Stimulated activated CD4-positive, alpha-beta T cell treated with anti-CD3 and anti-CD28 coated beads, Interleukin-4, amount 100 ng/mL, for 24 hours (primary cell): ENCODE measurements around the gene TGFBR3.

ENCODE experiments used
- DNase-seq: peaks from one replicate; pipeline ENCODE4 v3.0.0-alpha.2; 2020

The TGFBR3 gene

DNA sequence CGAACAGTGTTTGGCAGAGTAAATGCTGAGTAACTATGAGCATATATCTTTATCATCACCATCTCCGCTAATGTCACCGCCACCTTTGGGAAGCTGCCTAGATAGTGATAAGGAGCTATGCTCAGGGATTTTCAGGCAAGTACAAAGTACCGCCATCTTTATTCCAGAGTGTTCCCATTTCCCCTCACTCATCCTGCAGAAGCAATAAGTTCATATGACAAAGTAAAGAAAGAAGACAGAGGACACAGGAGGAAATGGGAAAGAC lies 89.6 kb downstream of the TGFBR3 start:
- no peak for DNase-seq

DNA sequence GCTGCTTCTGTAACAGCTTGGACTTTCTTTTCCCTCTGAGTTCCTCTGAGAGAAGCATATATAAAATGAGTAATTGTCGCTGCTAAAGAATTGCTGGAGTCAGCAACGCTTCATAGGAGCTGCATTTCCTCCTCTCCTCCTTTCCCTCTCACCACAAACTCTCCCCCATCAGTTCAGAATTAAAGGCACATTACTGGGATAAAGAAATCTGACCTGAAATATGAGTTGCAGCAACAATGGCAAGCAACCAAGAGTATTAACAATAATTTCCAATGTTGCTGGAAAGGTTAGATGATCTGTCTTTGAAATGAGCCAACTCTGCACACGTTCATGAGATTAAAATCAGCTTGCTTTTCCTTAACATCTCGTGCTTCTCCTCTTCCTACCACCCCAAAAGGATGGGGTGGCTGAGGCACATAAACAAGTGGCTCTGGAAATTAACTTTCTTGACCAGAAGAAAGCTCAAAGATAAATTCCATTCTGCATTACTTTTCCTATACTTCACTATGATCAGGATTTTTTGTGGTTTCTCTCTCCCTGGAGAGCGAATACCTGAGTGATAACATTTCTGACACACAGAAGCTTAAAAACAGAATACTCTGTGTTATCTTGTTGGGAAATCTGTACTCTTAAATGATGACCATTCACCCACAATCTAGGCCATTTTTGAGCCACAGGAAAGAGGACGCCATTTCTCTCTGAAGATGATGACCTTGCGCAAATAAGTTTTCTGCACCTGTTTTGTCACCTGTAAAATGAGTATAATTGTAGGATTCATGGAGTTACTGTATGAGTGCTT lies 90.2 kb downstream of the TGFBR3 start:
- no peak for DNase-seq

DNA sequence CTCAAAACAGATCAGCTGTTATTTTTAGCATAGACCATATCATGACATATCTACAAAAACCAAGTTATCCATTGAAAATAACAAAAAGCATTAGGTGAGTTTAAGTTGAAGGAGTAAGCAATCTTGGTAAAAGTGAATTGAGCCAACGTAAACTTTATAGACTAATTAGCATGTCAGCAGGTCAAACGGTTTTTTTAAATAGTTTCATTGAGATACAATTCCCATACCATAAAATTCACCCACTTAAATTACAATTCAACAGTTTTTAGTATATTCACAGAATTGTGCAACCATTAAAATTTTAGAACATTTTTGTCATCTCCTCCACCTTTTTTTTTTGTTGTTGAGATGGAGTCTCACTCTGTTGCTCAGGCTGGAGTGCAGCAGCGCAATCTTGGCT lies 92.1 kb downstream of the TGFBR3 start:
- no peak for DNase-seq

DNA sequence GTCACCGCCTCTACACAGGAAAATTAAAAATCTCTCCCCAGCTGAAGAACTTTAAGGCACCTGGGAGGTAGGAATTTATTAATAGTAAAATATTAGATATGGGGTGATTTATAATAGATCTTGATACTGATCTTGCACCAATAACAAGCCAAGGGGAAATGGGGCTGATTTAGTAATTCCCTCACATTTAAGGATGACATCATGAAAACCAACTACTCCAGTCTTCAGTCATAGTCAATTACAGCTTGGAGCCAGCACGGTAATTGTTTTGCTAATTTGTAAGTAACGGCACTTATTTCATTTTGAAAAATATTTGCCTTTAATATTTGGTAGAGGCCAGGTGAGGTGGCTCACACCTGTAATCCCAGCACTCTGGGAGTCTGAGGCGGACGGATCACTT lies 92.8 kb downstream of the TGFBR3 start:
- no peak for DNase-seq

DNA sequence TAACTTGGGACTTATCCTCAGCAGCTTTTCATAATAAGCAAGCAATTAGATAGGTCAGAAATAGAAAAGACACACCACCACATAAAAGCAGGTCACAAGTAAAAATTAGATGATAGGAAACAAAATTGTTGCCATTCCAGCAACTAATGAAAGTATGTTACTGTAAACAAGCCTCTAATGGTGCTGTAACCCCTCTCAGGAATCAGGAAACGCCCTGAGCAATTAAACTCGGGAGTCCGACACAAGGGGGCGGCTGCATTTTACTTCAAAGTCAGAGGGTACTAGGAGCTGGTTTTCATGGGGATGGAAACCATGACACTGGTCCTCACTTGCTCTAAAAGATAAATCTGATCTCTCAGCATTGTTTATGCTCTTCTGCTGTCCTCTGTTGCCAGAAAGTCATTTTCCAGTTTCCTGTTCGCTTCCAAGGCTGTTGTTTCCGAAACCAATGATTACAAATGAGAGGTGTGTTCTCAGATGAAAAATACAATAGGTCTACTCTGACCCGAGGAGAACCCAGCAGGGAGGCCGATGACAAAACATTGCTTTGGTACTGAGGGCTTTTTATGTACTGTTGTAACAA lies 93.4 kb downstream of the TGFBR3 start:
- DNase-seq = no peak

DNA sequence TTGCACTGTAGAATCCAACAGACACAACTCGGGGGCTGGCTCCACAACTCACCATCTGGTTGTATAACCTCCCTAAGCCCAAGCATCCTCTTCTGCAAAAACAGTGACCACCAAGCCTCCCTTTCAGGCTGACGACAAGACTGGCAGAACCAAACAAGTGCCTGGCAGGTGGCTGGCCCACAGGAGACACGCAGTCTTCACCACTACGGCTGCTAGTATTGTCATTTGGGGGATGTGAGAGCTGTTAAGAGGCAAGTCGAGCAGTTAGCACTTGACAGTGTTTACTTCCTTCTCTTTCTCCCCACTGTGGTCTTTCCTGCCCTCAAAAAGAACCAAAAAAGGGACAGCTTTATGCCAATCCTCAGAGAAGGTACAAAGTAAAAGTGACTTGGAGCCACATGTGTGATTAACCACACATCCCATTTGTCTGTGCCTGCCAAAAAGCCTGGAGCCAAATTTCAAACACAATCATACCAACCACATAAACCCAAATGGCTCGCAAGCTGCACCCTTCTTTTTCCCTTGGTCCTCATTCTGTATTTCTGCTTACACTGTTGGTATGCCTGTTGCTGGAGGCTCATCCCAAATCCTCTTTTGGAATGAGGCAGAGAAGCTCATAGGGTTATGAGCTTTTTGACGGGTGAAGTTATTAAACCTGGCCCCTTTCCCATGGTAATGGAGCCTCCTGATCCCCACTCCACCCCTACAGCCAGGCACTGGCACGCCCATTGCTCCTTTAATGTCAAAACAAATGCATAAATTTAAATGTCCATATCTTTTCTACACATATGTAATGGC lies 94.1 kb downstream of the TGFBR3 start:
- DNase-seq = no peak

DNA sequence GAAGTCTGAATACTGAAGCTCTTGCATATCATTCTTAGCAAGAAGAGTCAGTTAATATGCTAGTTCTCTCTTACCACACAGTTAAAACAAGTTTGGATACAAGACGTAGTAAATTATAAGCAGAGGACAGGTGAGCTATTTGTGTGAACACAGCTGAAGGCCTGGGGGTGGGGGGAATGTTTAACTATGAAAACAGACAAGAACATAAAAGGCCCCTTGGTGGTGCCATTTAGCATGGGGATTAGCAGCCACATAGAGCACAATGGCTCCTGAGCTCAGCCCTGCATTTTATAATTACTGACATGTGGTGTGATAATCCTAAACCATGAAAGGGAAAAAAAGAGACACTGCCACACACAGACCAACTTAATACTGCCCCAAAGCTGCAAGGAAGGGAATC lies 94.8 kb downstream of the TGFBR3 start:
- DNase-seq = no peak

DNA sequence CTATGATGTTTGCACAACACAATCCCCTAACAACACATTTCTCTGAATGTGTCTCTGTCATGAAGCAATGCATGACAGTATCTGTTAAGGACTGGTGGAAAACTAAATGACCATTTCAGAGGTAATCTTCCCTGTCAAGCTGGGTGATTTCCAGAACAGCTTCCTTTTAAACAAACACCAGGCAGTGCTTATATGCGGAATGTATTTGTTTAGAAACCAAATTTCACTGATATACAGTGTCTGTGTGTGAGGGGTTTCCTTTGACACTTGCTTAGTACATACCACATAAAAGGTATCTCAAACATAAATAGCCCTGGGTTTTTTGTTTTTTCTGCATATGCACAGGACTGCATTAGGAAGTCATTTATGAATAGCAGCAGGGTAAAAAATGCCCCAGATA lies 95.6 kb downstream of the TGFBR3 start:
- no peak for DNase-seq

DNA sequence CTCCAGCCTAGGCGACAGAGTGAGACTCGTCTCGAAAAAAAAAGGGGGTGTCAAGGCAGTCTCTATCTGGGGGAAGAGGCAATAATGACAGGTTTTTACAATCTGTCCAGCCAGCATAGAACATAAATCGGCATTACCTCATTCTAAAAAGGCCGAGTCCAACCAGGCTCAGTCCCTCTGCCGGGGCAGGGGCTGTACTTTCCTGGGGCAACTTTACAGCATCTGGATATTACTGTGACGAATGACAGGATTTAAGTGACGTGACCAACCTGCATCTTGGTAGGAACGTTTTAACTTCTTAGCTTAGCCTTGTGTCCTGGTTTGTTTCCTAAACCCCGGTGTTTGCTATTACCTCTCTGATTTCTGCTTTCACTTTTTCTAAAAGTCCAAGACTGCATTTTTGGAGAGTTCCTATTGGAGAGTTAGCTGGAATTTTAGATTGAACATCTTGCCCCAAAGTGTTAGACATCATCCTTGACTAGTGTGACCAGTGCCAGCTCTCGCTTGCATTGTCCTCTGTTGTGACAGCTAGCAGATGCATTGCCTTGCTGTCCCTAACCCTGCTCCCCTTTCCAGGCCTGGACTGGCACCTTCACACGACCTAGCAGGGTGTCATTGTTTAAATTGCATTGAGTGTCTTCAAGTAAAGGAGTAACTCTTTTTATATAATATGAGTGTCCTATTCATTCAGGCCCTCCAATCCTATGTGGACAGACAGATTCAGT lies 96.5 kb downstream of the TGFBR3 start:
- no peak for DNase-seq

DNA sequence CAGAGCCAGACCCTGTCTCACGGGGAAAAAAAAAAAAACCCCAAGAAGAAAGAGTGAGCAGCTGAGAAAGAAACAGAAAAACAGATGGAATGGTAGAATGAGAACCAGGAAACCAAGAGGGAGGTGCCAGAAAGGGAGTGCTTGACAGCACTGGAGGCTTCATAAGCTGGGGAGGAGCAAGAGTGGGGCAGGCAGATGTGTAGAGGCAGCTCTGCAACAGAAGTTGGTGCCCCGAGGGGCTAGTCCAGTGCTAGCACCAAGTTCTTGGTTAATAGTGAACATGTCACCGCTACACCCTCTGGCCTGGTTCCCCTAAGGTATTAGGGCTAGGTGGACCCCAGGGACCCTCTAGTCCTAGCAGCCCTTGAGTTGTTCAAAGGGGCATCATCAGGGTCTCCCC lies 98.0 kb downstream of the TGFBR3 start:
- DNase-seq = no peak

DNA sequence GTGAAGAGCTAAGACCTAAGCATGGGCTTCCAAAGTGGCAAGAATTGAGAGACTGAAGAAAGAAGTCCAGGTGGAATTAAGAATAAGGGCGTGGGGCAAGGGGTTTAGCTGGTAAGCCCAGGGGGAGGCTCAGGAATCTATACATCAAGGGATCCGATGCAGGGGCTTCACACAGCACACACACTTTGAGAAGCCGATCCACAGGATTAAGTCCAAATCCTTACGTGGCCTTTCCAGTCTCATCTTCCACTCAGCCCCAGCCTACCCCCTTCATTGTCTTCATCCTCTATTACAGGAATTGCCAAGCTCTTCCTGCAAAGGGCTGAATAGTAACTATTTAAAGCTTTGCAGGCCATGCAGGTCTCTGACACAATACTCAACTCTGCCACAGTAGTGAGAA lies 101.3 kb downstream of the TGFBR3 start:
- DNase-seq = no peak

DNA sequence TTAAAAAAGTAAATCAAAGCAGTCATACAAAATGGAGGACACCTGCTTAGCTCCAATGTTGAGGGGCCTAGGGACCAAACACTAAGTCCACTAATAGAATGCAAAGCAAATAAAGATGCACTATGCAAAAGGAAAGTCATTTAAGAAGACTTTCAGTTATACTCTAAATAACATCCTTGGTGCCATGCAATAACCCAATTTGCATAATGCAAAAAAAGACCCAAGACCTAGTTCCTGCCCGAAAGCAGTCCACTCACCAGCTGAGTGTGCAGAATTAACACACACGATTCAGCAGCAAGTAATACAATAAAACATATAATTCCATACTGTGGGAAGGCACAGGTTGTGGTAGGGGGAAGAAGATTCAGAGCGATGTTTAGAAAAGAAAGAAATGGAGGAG lies 101.8 kb downstream of the TGFBR3 start:
- no peak for DNase-seq

DNA sequence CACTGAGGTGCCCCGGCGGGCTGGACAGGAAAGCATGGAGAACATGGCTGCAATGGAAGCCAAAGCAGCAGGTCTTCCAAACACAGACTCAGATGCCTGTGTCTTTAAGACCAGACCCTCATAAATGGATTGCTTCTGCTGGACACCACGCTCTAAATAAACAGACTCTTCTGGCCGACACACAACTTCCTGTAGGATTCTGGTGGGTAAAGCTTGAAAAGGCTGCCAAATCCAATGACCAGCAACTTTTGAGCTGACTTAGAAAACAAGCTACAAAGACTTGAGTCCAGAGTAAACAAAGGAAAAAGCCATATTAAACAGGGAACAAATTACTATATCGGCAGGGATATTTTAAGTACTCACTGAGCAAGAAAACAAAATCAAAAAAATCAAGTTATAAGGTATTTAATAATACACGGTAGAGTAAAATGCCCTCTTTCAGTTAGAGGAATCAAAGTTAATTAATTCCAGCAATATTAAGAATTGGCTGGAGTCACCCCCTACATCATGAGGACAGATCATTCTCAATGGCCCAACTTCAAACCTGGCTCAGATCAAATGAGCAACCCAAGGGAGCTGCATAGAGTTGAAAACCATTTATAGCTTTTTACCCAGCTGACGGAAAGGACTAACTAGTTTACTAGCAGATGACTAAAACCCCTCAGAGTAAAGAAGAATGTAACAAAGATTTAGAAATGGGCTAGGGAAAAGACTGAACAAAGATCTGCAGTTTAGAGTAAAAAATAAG lies 102.4 kb downstream of the TGFBR3 start:
- DNase-seq = no peak

DNA sequence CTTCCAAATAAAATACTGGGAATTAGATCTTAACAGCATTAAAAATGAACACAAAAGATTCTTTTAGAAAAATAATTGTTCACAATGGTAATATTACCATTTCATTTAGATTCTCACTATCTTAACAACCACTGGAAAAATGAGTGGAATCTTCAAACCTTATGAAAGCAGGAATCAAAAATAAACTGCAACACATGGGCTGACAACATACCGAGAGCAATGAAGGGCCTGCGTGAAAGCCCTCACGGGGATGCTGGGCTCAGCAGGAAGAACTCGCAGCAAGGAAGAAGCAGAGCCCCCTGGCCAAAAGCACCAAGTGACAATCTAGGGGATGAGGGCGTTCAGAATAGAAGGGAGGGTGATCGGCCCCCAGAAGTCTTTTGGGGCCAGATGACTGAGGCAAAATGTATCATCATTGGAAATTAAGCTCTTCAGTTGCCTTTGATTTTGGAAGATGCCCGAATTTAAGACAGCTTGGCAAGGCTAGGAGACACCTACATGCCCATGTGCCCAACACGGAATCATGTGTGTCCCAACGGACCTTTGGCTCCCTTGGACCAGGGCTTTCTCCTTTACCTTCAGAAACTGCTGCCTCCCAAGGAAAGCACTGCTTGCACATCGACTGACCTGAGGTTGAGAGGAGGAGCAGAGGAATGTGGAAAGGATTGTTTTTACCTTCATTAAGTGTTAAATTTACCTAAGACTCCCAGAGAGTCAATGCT lies 103.9 kb downstream of the TGFBR3 start:
- no peak for DNase-seq

DNA sequence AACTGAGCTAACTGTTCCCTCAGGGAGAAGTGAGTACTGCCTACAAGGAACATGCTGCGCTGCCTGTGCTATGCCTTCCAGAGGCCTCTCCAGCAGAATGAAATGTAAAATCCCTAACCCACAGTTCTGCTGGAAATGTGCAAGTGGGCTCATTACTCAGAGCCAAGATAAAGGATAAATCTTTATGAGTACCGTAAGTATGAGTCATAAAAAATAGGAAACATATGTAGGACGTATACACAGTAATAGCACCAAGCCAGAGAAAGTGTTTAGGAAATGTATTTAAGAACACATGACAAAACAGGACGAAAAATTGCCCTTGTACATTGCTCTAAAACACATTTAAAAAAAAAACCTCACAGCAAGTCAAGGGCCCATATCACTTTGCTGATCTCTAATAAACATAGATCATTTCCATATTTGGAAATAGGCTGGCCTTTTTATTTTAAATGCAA lies 104.6 kb downstream of the TGFBR3 start:
- DNase-seq = no peak

DNA sequence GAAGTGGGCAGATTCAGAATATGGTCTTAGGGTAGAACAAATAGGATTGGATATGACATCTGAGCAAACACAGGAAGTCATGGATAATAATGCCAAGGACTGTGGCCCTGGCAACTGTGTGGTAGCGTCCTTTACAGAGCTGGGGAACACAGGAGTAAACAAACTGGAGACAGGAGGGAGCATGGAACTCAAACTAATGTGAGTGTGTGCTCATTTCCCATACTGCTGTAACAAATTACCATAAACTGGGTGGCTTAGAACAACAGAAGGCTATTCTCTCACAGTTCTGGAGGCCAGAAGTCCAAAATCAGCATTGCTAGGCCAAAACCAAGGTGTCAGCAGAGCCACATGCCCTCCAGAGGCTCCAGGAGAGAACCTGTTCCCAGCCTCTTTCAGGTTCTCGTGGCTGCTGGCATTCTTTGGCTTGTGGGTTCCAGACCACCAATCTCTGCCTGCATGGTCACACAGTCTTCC lies 106.4 kb downstream of the TGFBR3 start:
- no peak for DNase-seq

DNA sequence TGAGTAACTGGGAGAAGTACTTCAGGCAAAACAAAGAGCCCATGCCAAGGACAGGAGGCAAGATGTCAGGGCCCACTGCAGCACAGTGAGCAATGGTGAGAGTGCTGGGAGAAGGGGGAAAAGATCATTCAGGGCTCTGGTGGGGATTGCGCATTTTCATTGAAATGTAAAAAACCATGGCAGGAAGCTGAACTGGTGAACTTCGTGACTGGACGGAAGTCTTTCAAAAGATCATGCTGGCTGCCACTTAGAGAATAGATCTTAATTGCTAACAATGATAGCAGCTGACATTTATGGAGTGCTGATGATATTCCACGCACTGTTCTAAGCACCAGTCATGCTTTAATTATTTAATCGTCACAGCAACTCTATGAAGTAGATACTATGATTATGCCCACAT lies 107.0 kb downstream of the TGFBR3 start:
- no peak for DNase-seq

DNA sequence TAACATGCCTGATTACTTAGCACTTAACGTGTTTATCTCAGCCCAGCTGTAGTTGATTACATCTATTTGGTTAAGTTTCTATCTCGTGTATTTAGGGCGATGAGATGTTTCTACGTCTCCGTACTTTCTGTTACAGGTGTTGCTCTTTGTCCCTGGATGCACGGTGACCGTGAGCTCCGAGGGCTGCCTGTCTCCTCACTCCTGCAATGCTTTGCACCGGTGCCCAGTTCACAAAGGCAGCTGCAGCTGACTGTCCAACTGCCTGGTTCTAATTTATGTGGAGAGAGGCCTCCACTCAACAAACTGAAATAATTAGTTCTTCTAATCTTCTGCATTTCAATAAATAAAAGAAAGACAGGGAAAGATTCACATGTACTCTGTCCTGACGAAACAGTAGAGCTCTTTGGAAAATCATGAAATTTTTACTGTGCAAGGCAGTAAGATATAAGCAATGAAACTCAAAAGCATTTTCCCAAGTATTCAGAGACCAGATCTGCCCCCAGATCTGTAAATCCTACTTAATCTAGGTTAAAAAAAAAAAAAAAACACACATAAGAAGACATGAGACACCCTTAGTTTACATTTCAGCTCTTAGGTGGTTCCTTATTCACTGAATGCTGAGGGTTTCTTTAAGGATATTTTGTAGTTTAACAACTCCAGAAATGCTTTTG lies 108.2 kb downstream of the TGFBR3 start:
- DNase-seq = no peak

DNA sequence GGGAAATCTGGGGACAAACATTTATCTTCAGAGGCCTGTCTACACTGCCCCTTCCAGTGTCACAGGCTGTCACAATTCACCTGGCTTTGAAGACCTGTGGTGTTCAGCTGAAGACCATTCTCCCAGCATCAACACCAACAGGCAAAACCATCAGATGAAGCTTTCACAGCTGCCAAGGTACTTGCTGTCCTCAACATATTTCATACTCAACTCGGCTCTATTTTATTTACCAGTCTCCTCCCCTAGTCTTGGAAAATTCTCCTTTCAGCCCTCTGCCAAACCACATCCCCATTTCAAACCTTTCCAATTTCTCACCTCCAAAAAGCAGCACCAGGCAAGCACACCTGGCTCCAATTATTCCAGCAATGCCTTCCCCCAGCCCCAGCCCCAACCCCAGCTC lies 108.8 kb downstream of the TGFBR3 start:
- no peak for DNase-seq

DNA sequence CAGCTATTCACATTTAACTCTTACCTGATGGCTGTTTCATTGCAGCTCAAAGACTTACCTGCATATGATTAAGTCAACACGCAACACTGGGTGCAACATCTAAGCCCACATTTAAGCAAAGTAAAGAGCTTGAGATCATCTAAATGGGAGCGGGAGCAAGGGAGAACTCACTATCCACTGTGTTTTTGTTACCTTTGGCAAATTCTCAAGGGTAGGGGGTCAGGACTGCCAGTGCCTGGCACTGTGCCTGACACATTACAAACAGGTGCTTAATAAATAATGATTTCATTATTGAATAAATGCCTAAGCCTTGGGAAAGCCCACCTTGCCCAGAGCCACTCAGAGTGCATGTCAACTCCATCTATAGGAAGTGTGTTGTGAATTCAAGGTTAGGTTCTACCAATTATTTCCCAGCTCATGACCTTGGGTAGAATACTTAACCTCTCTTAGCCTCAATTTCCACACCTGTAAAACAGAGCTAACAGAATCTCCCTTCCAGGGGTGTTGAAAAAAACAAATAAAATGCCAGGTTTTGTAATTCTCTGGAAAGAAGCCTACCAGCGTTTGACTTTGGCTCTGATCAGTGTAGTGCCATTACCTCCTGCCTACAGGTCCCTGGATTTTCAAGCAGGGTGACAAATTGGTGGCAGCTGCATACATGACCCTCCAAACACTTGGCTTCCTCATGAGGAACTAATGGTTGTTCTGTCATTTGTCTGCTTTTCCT lies 109.7 kb downstream of the TGFBR3 start:
- DNase-seq = no peak

DNA sequence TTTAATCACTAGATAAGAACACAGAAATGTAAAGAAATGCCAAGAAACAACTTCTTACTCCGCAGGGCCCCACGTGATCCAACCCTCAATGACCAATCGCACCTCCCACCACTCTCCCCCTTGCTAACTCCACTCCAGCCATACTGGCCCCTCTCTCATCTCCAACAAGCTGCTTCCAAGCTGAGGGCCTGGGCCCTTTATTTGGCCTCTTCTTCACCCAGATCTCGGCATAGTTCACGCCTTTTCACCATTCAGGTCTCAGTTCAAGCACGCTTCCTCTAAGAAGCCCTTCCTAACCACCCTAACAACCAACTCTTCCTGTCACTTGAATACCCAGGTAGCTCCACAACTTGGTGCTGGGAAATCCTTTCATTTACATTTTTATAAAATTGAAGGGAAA lies 110.7 kb downstream of the TGFBR3 start:
- no peak for DNase-seq
